OCI-LY7 (cell line): Measurements from ENCODE around the gene RAD23A.

Experiments
- CTCF ChIP-seq: fragments of 200-600 bp; sonication (generic); conservative IDR thresholded peaks from 2 replicates; pipeline ENCODE4 v1.5.1; 2014; ENCODE audit warnings: mild to moderate bottlenecking, antibody characterized with exemption, low read length, moderate library complexity, mixed read lengths
- EZH2phosphoT487 ChIP-seq: fragments of 200-600 bp; sonication (generic); IDR thresholded peaks from 2 replicates; pipeline ENCODE4 v1.6.1; 2018; ENCODE audit warnings: low read depth, borderline replicate concordance, mild to moderate bottlenecking, mixed run types, antibody characterized with exemption, low read length, moderate library complexity, mixed read lengths

DNA sequence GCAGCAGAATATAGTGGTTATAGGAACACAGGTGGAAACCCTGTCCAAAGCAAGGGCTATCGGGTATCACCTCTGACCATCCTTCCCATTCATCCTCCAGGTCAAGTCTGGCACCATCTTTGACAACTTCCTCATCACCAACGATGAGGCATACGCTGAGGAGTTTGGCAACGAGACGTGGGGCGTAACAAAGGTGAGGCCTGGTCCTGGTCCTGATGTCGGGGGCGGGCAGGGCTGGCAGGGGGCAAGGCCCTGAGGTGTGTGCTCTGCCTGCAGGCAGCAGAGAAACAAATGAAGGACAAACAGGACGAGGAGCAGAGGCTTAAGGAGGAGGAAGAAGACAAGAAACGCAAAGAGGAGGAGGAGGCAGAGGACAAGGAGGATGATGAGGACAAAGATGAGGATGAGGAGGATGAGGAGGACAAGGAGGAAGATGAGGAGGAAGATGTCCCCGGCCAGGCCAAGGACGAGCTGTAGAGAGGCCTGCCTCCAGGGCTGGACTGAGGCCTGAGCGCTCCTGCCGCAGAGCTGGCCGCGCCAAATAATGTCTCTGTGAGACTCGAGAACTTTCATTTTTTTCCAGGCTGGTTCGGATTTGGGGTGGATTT lies 2.1 kb upstream of the RAD23A start:
- TF ChIP-seq CTCF (no peak), EZH2phosphoT487 (no peak)
